ENCODE measurements around the gene ACVR2B.
"Not testable (repeated sequence)": the region's sequence is repeated elsewhere in the genome, so short reads cannot be mapped to it uniquely, and the experiment has no call there.

The ACVR2B gene

DNA sequence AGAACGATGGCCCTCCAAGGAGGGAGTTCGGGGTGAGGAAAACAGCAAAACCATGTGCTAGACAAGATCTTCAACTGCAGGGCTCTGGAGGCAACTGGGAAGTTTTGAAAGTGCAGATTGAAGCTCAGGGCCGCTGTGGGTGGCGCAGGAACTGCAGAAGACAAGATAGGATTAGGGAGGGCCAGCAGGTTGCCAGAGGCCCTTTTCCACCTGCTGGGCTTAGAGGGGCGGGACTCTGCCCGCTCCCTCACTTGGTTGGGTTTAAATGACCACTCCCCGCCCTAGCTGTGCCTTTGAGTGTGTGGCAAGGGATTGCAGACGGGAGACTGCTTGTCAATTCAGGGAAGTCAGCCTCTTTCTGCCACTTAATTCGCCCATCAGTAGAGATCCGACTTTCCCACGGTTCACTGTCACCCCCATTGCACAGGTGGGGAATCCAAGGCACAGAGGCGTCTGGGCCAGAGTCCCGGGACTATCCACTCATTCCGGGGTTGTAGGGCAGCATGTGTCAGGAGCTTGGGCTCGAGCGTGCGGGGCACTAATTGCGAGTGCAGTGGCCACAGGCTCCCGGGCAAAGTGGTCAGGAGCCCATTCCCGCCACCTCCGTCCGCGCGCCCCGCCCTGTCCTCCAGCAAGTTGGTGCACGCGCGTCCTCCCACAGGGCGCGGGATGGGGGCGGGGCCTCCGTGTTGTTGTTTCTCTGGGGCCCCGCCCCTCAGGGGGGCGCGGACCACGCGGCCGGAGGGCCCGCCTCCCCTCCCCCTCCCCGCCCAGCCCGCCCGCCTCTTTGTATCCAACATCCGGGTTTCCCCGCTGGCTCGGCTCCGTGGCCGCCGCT, at the start of gene ACVR2B:
Gene ACVR2B (plus strand): TSS at position 816 of the 838 bp plus-strand sequence. CDS start 433 bp downstream, outside the sequence.
- DNase-seq = peak; percentile 74 to 79

DNA sequence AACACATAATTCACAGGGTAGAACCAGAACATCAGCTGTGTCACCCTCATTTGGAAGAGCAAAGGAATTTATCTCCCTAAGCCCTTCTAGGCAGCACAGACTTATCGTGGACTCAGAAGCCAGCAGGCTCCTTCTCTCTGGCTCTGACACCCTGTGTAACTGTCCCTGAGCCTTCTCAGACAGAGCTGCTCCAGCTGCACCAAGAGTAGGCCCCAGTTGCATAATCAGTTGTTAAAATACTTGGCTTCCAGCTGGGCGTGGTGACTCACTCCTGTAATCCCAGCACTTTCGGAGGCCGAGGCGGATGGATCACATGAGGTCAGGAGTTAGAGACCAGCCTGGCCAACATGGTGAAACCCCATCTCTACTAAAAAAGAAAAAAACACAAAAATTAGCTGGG, 49.4 kb upstream of the ACVR2B start:
- no peak for DNase-seq

DNA sequence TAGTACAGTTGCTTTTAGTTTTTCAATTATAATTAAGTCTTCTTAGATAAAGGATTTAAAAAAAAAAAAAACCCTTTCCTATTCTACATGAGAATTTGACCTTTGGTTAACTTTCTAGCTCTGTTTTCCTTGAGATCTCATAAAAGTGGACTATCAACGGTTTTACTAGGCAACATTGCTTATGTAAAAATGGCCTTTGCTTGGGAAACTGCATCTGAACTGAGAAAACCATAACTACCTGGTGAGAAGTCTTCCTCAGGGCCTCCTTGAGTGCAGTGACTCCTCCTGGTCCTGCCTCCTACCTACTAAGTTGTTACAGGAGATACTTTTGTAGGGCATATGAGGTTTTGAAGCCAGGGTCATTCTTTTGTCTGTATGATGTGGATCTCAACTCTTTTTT, 42.1 kb upstream of the ACVR2B start:
- no peak for DNase-seq

DNA sequence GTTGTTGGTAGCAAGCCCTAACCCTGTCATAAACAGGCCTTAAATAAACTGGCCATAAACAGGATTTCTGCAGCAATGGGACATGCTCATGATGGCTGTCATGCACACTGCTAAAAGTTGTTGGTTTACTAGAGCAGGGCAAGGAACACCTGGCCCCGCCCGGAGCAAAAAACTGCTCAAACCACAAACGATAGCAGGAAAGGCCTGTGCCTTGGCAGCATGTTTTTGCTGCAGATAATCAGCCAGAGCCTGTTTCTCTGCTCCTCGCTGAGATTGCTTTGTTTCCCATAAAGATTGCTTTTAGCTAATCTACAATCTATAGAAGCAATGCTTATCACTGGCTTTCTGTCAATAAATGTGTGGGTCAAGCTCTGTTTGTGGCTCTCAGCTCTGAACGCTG, 32.9 kb upstream of the ACVR2B start:
- DNase-seq = not testable (repeated sequence)

DNA sequence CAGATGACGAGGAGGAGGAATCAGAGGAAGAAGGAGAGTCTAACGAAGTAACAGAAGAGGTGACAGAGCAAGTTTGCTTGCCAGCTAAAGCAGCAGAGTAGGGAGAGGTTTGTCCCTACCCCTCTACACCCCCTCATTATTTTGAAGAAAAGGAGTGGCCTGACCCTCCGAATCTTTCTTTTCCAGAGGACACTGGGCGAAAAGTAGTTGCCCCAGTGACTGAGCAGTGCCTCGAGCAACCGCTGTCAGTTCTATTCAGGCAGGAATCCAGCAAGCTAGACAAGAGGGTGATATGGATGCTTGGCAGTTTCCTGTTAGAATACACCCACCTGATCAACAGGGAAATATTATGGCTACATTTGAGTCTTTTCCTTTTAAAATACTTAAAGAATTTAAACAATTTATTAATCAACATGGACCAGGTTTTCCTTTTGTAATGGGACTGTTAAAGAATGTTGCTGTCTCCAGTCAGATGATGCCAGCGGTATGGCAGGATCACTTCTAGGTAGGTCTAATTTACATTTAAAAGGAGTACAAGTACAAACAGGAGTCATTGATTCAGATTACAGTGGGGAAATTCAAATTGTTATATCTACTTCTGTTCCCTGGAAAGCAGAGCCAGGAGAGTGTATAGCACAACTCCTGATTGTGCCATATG, 31.9 kb upstream of the ACVR2B start:
- DNase-seq = no peak

DNA sequence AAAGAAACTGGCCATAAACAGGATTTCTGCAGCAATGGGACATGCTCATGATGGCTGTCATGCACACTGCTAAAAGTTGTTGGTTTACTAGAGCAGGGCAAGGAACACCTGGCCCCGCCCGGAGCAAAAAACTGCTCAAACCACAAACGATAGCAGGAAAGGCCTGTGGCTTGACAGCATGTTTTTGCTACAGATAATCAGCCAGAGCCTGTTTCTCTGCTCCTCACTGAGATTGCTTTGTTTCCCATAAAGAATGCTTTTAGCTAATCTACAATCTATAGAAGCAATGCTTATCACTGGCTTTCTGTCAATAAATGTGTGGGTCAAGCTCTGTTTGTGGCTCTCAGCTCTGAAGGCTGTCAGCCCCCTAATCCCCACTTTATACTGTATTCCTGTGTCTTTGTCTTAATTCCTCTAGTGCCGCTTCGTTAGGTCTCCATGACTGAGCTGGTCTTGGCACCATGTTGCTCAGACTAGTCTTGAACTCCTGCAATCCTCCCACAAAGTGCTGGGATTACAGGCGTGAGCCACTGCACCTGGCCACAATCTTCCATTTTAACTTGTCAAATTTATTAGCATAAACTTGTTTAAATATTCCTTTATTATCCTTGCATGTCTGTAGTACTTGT, 26.8 kb upstream of the ACVR2B start:
- DNase-seq = not testable (repeated sequence)

DNA sequence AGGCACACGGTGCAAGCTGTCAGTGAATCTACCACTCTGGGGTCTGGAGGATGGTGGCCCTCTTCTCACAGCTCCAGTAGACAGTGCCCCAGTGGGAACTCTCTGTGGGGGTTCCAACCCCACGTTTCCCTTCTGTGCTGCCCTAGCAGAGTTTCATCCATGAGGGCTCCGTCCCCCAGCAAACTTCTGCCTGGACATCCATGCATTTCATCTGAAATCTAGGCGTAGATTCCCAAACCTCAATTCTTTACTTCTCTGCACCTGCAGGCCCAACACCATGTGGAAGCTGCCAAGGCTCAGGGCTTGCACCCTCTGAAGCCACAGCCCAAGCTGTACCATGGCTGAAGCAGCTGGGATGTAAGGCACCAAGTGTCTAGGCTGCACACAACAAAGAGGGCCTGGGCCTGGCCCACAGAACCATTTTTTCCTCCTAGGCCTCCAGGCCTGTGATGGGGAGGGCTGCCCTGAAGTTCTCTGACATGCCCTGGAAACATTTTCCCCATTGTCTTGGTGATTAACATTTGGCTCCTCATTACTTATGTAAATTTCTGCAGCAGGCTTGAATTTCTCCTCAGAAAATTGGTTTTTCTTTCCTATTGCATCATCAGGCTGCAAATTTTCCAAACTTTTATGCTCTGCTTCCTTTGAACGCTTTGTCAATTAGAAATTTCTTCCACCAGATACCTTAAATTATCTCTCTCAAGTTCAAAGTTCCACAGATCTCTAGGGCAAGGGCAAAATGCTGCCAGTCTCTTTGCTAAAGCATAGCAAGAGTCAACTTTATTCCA, 20.6 kb upstream of the ACVR2B start:
- not testable (repeated sequence) for DNase-seq

DNA sequence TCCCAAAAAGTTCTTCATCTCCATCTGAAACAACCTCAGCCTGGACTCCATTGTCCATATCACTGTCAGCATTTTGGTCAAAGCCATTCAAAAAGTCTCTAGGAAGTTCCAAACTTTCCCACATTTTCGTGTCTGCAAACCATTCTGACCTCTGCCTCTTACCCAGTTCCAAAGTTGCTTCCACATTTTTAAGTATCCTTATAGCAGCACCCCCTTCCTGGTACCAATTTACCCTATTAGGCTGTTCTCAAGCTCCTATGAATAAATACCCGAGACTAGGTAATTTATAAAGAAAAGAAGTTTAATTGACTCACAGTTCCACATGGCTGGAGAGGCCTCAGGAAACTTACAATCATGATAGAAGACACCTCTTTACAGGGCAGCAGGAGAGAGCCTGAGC, 20.0 kb upstream of the ACVR2B start:
- not testable (repeated sequence) for DNase-seq

DNA sequence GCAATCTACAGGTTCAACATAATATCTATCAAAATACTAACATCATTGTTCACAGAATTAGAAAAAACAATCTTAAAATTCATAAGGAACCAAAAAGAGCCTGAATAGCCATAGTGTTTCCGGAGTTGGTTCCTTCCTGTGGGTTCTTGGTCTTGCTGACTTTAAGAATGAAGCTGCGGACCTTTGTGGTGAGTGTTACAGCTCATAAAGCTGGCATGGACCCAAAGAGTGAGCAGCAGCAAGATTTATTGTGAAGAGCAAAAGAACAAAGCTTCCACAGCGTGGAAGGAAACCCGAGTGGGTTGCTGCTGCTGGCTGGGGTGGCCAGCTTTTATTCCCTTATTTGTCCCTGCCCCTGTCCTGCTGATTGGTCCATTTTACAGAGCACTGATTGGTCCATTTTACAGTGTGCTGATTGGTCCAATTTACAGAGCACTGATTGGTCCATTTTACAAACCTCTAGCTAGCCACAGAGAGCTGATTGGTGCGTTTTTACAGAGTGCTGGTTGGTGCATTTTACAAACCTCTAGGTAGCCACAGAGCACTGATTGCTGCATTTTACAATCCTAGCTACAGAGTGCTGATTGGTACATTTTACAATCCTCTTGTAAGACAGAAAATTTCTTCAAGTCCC, 15.1 kb upstream of the ACVR2B start:
- not testable (repeated sequence) for DNase-seq

DNA sequence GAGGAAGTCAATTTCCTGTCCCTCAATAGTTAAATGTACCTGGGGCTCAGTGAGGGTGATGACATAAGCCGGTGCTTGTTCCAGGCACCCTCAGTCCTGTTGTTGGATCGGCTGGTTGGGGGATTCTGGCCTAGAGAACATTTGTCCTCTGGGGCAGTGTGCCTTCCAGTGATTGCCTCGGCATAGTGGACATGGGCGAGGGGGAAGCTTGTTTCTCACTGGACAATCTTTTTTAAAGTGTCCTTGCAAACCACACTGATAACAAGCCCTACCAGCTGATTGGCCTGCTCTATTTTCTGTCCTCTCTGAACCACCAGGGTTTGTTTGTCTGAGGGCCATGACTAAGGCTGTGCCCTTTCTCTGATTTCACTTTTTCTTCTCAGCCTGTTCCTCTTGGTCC, 10.5 kb upstream of the ACVR2B start:
- DNase-seq = not testable (repeated sequence)

DNA sequence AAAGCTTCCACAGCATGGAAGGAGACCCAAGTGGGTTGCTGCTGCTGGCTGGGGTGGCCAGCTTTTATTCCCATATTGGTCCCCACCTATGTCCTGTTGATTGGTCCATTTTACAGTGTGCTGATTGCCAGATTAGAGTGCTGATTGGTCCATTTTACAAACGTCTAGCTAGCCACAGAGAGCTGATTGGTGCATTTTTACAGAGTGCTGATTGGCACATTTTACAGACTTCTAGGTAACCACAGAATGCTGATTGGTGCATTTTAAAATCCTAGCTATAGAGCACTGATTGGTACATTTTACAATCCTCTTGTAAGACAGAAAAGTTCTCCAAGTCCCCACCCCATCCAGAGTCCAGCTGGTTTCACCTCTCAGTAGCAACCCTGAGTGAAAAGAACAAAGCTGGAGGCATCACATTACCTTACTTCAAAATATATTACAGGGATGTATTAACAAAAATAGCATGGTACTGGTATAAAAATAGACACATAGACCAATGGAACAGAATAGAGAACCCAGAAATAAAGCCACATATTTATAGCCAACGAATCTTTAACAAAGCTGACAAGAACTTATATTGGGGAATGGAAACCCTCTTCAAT, 7.5 kb upstream of the ACVR2B start:
- no peak for DNase-seq

DNA sequence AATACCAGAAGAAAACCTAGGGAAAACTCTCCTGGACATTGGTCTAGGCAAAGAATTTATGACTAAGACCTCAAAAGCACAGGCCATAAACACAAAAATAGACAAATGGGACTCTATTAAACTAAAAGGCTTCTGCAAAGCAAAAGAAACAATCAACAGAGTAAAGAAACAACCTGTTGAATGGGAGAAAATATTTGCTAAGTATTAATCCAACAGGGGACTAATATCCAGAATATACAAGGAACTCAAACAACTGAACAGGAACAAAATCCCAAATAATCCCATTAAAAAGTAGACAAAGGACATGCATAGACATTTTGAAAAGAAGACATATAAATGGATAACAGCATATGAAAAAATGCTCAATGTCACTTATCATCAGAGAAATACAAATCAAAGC, 6.9 kb upstream of the ACVR2B start:
- DNase-seq = no peak

DNA sequence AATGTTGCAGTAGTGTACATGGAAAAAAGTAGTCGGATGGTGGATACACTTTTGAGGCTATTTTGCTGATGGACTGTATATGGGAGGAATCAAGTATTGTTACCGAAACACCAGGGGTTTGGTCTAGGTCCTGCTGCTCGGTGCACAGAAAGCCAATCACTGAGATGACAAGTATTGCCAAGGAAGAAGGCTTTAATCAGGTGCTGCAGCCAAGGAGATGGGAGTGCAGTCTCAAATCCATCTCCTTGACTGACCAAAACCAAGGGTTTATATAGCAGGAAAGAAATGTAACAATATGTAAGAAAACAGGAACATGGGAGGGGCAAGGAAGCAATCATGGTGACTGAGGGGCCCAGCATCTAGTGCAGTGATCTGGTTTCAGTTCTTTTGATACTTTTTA, 2.8 kb upstream of the ACVR2B start:
- no peak for DNase-seq

DNA sequence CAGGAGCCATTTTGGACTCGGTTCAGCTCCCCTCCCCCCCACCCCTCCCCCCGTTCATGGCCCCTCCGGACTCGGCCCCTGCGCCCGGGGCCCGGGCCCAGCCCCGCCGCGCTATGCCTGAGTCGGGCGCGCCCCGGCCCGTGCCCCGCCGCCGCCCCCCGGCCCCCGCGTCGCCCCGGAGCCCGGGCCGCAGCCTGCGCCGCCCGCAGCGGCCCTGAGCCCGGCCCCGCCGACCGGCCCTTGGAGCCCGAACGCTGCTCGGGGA, 155 bp downstream of the ACVR2B start:
- DNase-seq = no peak

DNA sequence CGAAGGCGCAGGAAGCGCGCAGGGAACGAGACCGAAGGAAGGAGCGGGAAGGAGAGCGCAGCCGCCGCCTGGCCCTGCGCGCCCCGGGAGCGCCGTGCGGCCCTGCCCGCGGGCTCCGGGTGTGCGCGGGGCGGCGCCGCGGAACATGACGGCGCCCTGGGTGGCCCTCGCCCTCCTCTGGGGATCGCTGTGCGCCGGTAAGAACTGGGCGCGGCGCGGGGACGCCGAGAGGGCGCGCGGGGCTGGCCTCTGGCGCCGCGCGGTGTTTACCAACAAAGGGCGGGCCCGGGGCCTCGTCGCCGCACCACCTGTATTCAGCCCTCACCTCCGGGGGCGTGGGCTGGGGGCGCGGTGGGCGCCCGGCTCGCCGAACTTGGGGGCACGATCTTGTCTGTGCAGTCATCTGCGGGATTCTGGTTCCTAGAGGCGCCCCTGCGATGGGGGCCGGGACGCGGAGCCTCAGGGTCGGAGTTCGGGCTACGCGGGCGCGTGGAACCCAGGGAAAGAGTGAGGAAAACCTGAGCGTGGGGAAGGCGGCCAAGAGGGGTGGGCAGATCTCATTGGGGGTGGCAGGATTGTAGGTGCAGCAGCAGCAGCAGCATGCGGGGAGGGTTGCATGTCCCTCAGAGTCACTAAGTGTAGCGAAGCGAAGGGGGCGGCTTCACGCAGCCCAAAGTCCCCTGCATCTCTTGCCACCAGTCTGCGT, 641 bp downstream of the ACVR2B start:
- peak; percentile 22 to 34 for DNase-seq

DNA sequence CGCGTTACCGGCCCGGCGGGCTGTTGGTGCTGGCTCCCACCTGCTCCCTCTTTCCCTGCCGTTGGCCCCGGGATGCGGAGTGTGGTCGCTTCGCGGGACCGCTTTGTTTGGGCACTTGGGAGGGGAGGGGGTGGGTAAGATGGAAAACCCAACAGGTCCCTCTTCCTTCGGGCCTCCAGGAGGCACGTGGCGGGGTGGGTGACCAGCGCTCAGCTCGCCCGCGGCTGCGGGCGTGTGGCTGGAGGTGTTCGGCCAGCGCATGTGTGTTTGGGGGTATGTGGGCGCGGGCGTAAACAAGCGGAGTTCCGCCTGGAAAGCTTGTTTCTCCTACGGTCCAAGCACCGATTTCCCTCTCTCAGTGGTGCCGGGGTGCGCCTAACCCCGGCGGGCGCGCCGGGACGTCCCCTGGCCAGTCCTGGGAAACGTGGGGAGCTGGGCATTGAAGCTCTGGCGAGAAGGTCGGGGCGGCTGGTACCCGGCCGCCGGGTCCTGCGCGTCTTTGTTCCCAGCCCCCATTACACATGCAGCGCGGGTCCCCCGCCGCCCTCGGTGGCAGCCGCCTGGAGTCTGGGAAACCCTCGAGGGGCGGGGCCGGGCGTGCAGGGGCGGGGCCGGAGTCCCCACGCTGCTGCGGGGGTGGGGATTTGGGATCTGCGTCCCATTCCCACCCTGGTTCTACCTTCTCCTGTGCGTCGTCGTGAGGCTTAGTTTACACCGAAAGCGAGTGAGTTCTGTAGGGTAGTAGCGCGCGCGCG, 1.4 kb downstream of the ACVR2B start:
- DNase-seq = peak; percentile 55 to 56

DNA sequence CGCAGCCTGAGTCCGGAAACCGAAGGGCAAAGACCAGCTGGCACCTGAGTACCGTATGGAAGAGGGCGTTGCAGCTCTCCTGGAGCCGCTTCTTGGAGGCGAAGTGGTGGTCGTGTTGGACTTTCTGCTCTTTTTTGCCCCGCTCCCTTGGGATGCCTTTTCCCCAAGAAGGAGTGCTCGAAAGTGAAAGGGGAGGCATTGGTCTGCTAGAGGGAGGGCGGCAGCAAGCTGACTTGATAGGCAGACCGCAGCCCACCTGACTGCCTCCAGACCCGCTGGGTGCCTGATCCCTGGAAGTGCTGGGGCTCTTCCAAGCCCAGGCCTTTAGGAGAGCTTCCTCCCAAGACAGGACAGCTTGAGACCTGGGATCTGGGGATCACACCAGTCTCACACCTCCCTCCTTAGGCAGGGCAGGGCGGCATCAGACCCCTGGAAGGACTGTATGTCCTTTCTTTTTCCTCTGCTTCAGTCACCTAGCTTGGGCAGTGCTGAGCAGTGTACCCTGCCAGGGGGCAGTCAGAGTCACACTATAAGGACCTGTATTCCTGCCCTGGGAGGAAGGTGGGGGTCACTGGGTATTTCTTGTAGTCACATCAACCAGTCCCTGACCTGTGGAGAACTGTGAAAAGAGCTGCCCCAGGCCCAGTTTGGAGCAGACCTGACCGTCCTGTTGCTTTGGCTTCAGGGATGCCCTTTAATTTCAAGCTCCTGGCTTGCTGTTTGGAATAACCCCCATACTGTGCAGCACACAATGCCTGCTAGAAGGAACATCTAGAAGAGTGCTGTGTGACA, 2.1 kb downstream of the ACVR2B start:
- DNase-seq = no peak

DNA sequence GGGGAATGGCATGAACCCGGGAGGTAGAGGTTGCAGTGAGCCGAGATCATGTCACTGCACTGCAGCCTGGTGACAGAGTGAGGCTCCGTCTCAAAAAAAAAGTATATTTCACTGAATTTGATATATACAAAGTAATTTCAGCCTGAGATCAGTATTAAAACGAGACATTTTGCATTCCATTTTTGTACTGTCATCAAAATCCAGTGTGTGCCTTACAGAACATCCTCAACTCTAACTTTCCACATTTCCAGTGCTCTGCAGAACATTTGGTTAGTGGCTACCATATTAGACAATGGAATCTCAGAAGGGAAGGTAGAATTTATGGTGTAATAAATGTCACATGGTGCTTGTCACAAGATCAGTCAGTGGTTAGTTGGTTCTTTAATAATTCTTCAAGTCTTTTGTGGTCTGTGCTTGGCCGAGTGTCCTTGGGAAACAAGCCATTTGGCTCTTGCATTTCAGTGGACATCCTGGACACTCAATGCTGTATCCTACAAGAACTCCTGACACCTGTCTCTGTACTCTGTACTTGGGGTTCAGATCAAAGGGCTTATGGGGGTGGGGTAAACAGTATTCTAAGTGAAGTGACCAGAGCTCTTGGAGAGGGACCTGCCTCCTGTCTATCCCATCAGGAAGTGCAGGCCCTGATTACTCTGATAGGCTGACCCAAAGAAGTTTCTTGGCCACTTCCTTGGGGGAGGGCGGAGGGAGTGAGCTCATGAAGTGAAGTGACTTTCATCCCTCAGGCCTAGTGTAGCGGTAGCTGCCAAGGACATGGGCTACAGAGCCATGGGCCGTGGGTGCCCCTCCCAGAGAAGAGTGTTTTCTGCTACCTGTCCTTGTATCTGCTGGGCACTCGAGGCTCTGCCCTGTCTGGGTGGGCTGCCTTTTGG, 3.7 kb downstream of the ACVR2B start:
- DNase-seq = no peak
